PC-3 (cell line): Measurements from ENCODE around the gene UBL7. TPM values are rescaled to one million over a fixed set of nuclear protein-coding genes. Genes with fewer than 3 reads are reported as not detected.

ENCODE experiments used
- ATAC-seq: fragments of 200-7000 bp; cut with Tn5 transposase; 2 replicates; pipeline ENCODE4 v1.9.1; 2020; ENCODE audit warnings: mild to moderate bottlenecking, moderate library complexity
- BruUV-seq: library from RNA; stranded (reverse); fragments of 400-500 nt; replicated peaks from 2 replicates; lab custom pipeline; 2021; lab: Mats Ljungman, UMichigan
- CTCF ChIA-PET: fragments of 300-600 bp; sonication (Branson Sonifier 250); formaldehyde crosslinking; loops from one replicate; lab custom pipeline; 2022; ENCODE audit warnings: antibody characterized with exemption; lab: Charles Lee
- POLR2A ChIA-PET: fragments of 300-600 bp; sonication (Branson Sonifier 250); formaldehyde crosslinking; loops from one replicate; lab custom pipeline; 2022; ENCODE audit warnings: antibody characterized with exemption; ENCODE audit not compliant: unreplicated experiment; lab: Charles Lee
- DNase-seq: peaks from one replicate; pipeline ENCODE4 v3.0.0-alpha.2; 2015
- H2AFZ ChIP-seq: fragments of 300-600 bp; sonication (generic); 2 replicates; pipeline ENCODE4 v1.6.0; 2016; ENCODE audit warnings: antibody characterized with exemption, low read length
- H3F3A ChIP-seq: fragments of 300-600 bp; sonication (generic); one replicate; pipeline ENCODE4 v1.6.0; 2017; ENCODE audit warnings: antibody characterized with exemption, low read length, control low read depth, mild to moderate bottlenecking; ENCODE audit not compliant: unreplicated experiment
- H3K27ac ChIP-seq: fragments of 300-600 bp; sonication (generic); 2 replicates; pipeline ENCODE4 v1.5.1; 2016; ENCODE audit warnings: mild to moderate bottlenecking, low read length
- H3K27me3 ChIP-seq: fragments of 300-600 bp; sonication (generic); 2 replicates; pipeline ENCODE4 v1.6.1; 2016; ENCODE audit warnings: low read length, mixed read lengths
- H3K36me3 ChIP-seq: fragments of 300-600 bp; sonication (generic); 2 replicates; pipeline ENCODE4 v1.6.1; 2016; ENCODE audit warnings: low read depth, mixed run types, low read length, mixed read lengths
- H3K4me1 ChIP-seq: fragments of 300-600 bp; sonication (generic); 2 replicates; pipeline ENCODE4 v1.5.1; 2016; ENCODE audit warnings: low read length; ENCODE audit not compliant: insufficient read depth
- H3K4me2 ChIP-seq: fragments of 300-600 bp; sonication (generic); 2 replicates; pipeline ENCODE4 v1.6.0; 2016; ENCODE audit warnings: low read length
- H3K4me3 ChIP-seq: fragments of 300-600 bp; sonication (generic); 2 replicates; pipeline ENCODE4 v1.5.1; 2016; ENCODE audit warnings: mild to moderate bottlenecking, low read length, mixed read lengths
- H3K79me2 ChIP-seq: fragments of 300-600 bp; sonication (generic); 2 replicates; pipeline ENCODE4 v1.6.1; 2017; ENCODE audit warnings: low read length, mixed read lengths
- H3K9ac ChIP-seq: fragments of 300-600 bp; sonication (generic); 2 replicates; pipeline ENCODE4 v1.6.0; 2016; ENCODE audit warnings: mild to moderate bottlenecking, low read length
- H3K9me2 ChIP-seq: fragments of 300-600 bp; sonication (generic); replicated peaks from 2 replicates; pipeline ENCODE4 v1.6.1; 2016; ENCODE audit warnings: mixed run types, low read length, mixed read lengths
- H3K9me3 ChIP-seq: fragments of 300-600 bp; sonication (generic); 2 replicates; pipeline ENCODE4 v1.6.1; 2016; ENCODE audit warnings: low read length, mixed read lengths
- H4K20me1 ChIP-seq: fragments of 300-600 bp; sonication (generic); 2 replicates; pipeline ENCODE4 v1.6.1; 2016; ENCODE audit warnings: low read length, mixed read lengths
- CTCF ChIP-seq: fragments of 300-600 bp; sonication (generic); conservative IDR thresholded peaks from 2 replicates; pipeline ENCODE4 v1.5.1; 2017; ENCODE audit warnings: antibody characterized with exemption, low read depth, mild to moderate bottlenecking, low read length
- EZH2 ChIP-seq: fragments of 300-600 bp; sonication (generic); IDR thresholded peaks from one replicate; pipeline ENCODE4 v1.6.1; 2017; ENCODE audit warnings: antibody characterized with exemption, mild to moderate bottlenecking, low read length; ENCODE audit not compliant: unreplicated experiment
- EZH2phosphoT487 ChIP-seq: fragments of 300-600 bp; sonication (generic); IDR thresholded peaks from 2 replicates; pipeline ENCODE4 v1.6.1; 2018; ENCODE audit warnings: mild to moderate bottlenecking, antibody characterized with exemption, low read length, borderline replicate concordance
- intact Hi-C: fragments of 100-400 bp; cut with micrococcal nuclease; formaldehyde crosslinking; loops from 2 replicates; pipeline ENCODE4 v1.9.0; 2023
- total RNA-seq: library from RNA; depleted of rRNA; stranded (reverse); fragments of >200 nt; gene quantifications from 2 replicates; pipeline ENCODE4 v1.2.3, GENCODE V29; 2014

UBL7 gene
- total RNA-seq, 1 experiment from 2014 or later = 57.1 TPM

- H3K79me2 ChIP-seq = peaks cover 82% of the 10 kb centered on the region
- ChIA-PET CTCF (no interaction called here), POLR2A (no interaction called here)
- H3K9me2 ChIP-seq = no peaks in the 10 kb centered on the region
- peaks cover 70% of the 10 kb centered on the region for H3K36me3 ChIP-seq
- peak overlapping the region; percentile 41 for H3K9ac ChIP-seq
- no peak overlapping the region for H3K4me2 ChIP-seq
- H3K27me3 ChIP-seq = no peaks in the 10 kb centered on the region
- BruUV-seq = no TSS peak
- no peak overlapping the region for H2AFZ ChIP-seq
- no peaks in the 10 kb centered on the region for H3F3A ChIP-seq
- TF ChIP-seq EZH2phosphoT487 (no peak), CTCF (no peak), EZH2 (no peak)
- H3K9me3 ChIP-seq = no peaks in the 10 kb centered on the region
- peaks cover 36% of the 10 kb centered on the region for H4K20me1 ChIP-seq
- peak overlapping the region; percentile 79 for H3K27ac ChIP-seq
- ATAC-seq (no peak), DNase-seq (no peak)
- no peak overlapping the region for H3K4me3 ChIP-seq
- intact Hi-C loops = no loop called here
- peaks cover 73% of the 10 kb centered on the region for H3K4me1 ChIP-seq
Measured at GRCh38 chr15:74415966-74416916, 44.7 kb downstream of the UBL7 start.

- Histone ChIP-seq H3K27me3 (no peaks in the 10 kb centered on the region), H2AFZ (no peak overlapping the region), H3K4me2 (peak overlapping the region; percentile 4; the same call in 1 of the 2 replicates), H3K4me3 (no peak overlapping the region), H3F3A (no peaks in the 10 kb centered on the region), H3K9ac (no peak overlapping the region), H3K9me2 (no peaks in the 10 kb centered on the region), H3K36me3 (peaks cover 80% of the 10 kb centered on the region), H3K79me2 (peaks cover 67% of the 10 kb centered on the region), H3K27ac (peak overlapping the region; percentile 57), H4K20me1 (peaks cover 21% of the 10 kb centered on the region), H3K9me3 (no peaks in the 10 kb centered on the region), H3K4me1 (peaks cover 58% of the 10 kb centered on the region)
- ChIA-PET POLR2A (no interaction called here), CTCF (no interaction called here)
- ATAC-seq (no peak), DNase-seq (no peak)
- no peak for TF ChIP-seq EZH2phosphoT487
- TF ChIP-seq EZH2 = no peak
- TF ChIP-seq CTCF = no peak
- BruUV-seq = no TSS peak
- intact Hi-C loops = no loop called here
Measured at GRCh38 chr15:74414603-74415338, 46.2 kb downstream of the UBL7 start.
